K562 (cell line): Measurements from ENCODE around the gene MUSK. TPM values are rescaled to one million over a fixed set of nuclear protein-coding genes. Genes with fewer than 3 reads are reported as not detected.

ENCODE experiments used
- ATF1 ChIP-seq, 2 experiments: fragments of 450-650 bp in 1 of 2; IDR thresholded peaks; 2 replicates each; pipeline ENCODE4 v1.6.1; 2016; ENCODE audit warnings: missing compliant biosample characterization in 1 of 2, missing genetic modification characterization in 1 of 2
- CLOCK ChIP-seq: fragments of 250-450 bp; sonication (Bioruptor Pico); IDR thresholded peaks from 2 replicates; pipeline ENCODE4 v1.4.0; 2020; ENCODE audit warnings: mild to moderate bottlenecking, moderate library complexity, borderline replicate concordance
- ETS1 ChIP-seq: conservative IDR thresholded peaks from 2 replicates; pipeline ENCODE4 v1.6.1; 2011; ENCODE audit warnings: low read depth, mild to moderate bottlenecking, low read length; ENCODE audit not compliant: control insufficient read depth
- HEY1 ChIP-seq: fragments of 250-450 bp; sonication (Bioruptor Pico); IDR thresholded peaks from 2 replicates; pipeline ENCODE4 v1.5.0; 2020; ENCODE audit warnings: mild to moderate bottlenecking, moderate library complexity, borderline replicate concordance
- IRF2 ChIP-seq: sonication (generic); formaldehyde crosslinking; IDR thresholded peaks from 2 replicates; pipeline ENCODE4 v1.8.1; 2022; ENCODE audit warnings: mild to moderate bottlenecking, missing genetic modification reagents
- TAL1 ChIP-seq: fragments of 450-650 bp; IDR thresholded peaks from 2 replicates; pipeline ENCODE4 v1.6.1; 2016; ENCODE audit warnings: mild to moderate bottlenecking
- THAP12 ChIP-seq: fragments of 250-450 bp; sonication (Bioruptor Pico); IDR thresholded peaks from 2 replicates; pipeline ENCODE4 v1.9.0; 2021; ENCODE audit warnings: mild to moderate bottlenecking, inconsistent platforms
- YBX1 ChIP-seq: fragments of 450-650 bp; IDR thresholded peaks from 2 replicates; pipeline ENCODE4 v1.7.1; 2016; ENCODE audit warnings: mild to moderate bottlenecking
- ZBTB12 ChIP-seq: fragments of 250-450 bp; sonication (Bioruptor Pico); IDR thresholded peaks from 2 replicates; pipeline ENCODE4 v1.4.0; 2020
- ZFPM2 ChIP-seq: fragments of 250-450 bp; sonication (Bioruptor Pico); IDR thresholded peaks from 2 replicates; pipeline ENCODE4 v1.5.1; 2022; ENCODE audit warnings: mild to moderate bottlenecking
- polyA plus RNA-seq, 8 experiments: library from polyadenylated mRNA; depleted of rRNA in 4 of 8; stranded (reverse) in 5 of 8; unstranded in 3 of 8; fragments of >200 nt; fragmentation: Nextera tagmentation in 2 of 8; fragmentation: Illumina TruSeq in 1 of 8; extraction: Ambion mirVana in 2 of 8; extraction: Trizol in 1 of 8; gene quantifications; 2 replicates each; pipeline versions ENCODE4 v1.2.1 to v1.2.3, GENCODE V29; 2011 to 2014; ENCODE audit warnings: inconsistent platforms in 1 of 8, missing spikeins in 1 of 8
- total RNA-seq, 7 experiments: library from RNA; depleted of rRNA in 6 of 7; stranded (reverse); fragments of >200 nt in 6 of 7; fragmentation: Illumina TruSeq in 2 of 7; extraction: Trizol in 2 of 7; gene quantifications; 2 replicates each; pipeline versions ENCODE4 v1.2.1 to v1.2.3, GENCODE V29; 2011 to 2021; ENCODE audit warnings: low replicate concordance in 1 of 7

MUSK gene
- total and polyA plus RNA-seq, 9 of the 15 experiments (the other 6 are each of a cell fraction or from before 2014, with no cell fraction given), result not detected

GRCh38 chr9:110828264-110828663, 159.7 kb downstream of the MUSK start (continued):
- no peak for TF ChIP-seq THAP12
- no peak for TF ChIP-seq HEY1
- TF ChIP-seq ATF1 (CRISPR knock-in tag; IDR thresholded peaks at IDR 0.05), result no peak
- no peak for TF ChIP-seq ATF1 (tag; IDR thresholded peaks at IDR 0.05)
- no peak for TF ChIP-seq CLOCK (CRISPR knock-in tag)
- TF ChIP-seq ZFPM2 (CRISPR knock-in tag), result no peak
- no peak for TF ChIP-seq IRF2 (CRISPR knock-in tag)
- no peak for TF ChIP-seq YBX1
- TF ChIP-seq ZBTB12 (CRISPR knock-in tag), result no peak
- TF ChIP-seq ETS1, result no peak
- no peak for TF ChIP-seq TAL1
